Fibroblast of lung (primary cell): Measurements from ENCODE around the gene HIP1.

Source experiments
- CTCF ChIP-seq, 2 donors: IDR thresholded peaks in 1 of 2; conservative IDR thresholded peaks in 1 of 2; 1 replicate in 1 of 2; 2 replicates in 1 of 2; pipeline ENCODE4 v1.5.1; 2011 to 2012; ENCODE audit warnings: low read length in 2 of 2, control low read depth in 1 of 2, inconsistent platforms in 1 of 2, low read depth in 1 of 2, mild to moderate bottlenecking in 1 of 2
- EZH2 ChIP-seq: IDR thresholded peaks from 2 replicates; pipeline ENCODE4 v1.5.1; 2012; ENCODE audit warnings: low read length, control low read depth, mild to moderate bottlenecking; ENCODE audit errors: missing control alignments

DNA sequence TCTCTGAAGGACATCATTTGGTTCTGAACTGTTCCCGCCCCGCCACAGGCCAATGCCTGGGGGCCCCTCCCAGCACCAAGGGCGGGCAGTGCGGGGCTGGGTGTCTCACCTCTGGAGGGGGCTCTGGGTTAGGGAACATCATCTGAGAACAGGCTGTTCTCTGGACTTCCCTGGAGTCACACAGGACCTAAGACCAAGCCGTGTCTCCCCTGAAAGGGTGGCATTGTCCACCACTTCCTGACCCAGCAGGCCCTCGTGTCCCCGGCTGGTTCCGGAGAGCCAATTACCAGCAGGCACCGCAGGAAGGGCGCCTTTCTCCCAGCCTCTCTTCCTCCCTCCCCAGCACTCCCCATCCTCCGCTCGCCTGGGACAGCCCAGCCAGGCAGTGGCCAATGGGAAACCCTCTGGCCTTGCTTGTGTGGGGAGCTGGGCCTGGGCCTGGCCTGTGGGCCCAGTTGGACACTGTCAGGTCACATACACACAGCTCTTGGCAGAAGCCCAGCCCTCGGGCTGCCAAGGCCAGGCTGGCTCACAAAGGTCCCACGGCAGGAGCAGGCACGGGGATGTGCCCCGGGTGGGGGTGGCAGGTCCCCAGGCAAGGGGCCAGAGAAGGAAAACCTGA is 127.1 kb downstream of the HIP1 start:
- TF ChIP-seq CTCF (conservative IDR thresholded peaks at IDR 0.05 in 1 of 2, IDR thresholded peaks at IDR 0.05 in 1 of 2; ENCODE audit: low read depth in 1 of 2, low read length in 2 of 2) (no peak), EZH2 (no peak)
